ENCODE data around the gene PAK4.

- TF ChIP-seq EP300 (IDR thresholded peaks at IDR 0.05; ENCODE audit: borderline replicate concordance in 1 of 2, low read depth in 2 of 2, low read length in 2 of 2) (no peak), USF2 (IDR thresholded peaks at IDR 0.05; ENCODE audit: low read length) (no peak), BACH1 (IDR thresholded peaks at IDR 0.05; ENCODE audit: low read length) (no peak), TBP (IDR thresholded peaks at IDR 0.05; ENCODE audit: low read depth, low read length) (no peak), RFX5 (IDR thresholded peaks at IDR 0.05; ENCODE audit: borderline replicate concordance, low read depth, low read length) (no peak), CREB1 (IDR thresholded peaks at IDR 0.05) (no peak)
These were observed 2.5 kb upstream of the PAK4 start for GRCh38 chr19:39122934-39123731.
